Measurements from ENCODE around the gene PNMA8C. TPM values are rescaled to one million over a fixed set of nuclear protein-coding genes. Genes with fewer than 3 reads are reported as not detected.

The PNMA8C gene
- total RNA-seq, 4 donors from 2014 or later: 0.12 to 0.39 (median 0.27) TPM; not detected in 1

DNA sequence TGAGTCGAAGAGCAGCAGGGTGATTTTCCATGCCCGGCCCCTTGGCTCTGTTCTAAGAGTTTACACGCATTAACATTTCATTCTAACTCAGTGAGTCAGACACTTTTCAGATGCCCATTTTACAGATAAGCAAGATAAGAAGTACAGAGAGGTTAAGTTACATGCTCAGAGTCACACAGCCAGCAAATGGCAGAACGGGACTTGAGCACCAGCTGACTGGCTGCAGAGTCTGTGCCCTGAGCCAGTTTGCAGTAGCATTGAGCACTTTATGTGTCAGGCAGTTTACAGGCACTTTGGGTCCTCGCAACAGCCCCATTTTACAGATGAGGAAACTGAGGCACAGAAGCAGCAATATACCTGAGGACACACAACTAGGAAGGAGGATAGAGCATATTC lies 34.3 kb downstream of the PNMA8C start:
- Histone ChIP-seq H3K9me3 (no peaks in the 10 kb centered on the region), H3K27me3 (no peaks in the 10 kb centered on the region), H3K27ac (no peak overlapping the region), H3K36me3 (peaks cover 0 to 26% of the 10 kb centered on the region in 2 donors), H3K4me3 (no peak overlapping the region), H3K4me1 (peaks cover 0 to 33% (median 7%) of the 10 kb centered on the region in 3 donors)
- 82 to 100% methylated on average over 1 to 4 of the region's 5 CpGs for whole genome bisulfite sequencing, 2 donors (ENCODE audit: low coverage in 1 of 2)
- no peak for ATAC-seq
- no peak for TF ChIP-seq CTCF (IDR thresholded peaks at IDR 0.05)
- no peak for TF ChIP-seq POLR2AphosphoS5 (IDR thresholded peaks at IDR 0.05)
- TF ChIP-seq POLR2A (IDR thresholded peaks at IDR 0.05): no peak
- no peak for TF ChIP-seq EP300 (IDR thresholded peaks at IDR 0.05)

GRCh38 chr19:46393456-46394401 lies 35.0 kb downstream of the PNMA8C start:
- no peak for TF ChIP-seq EP300 (IDR thresholded peaks at IDR 0.05)
- no peak for TF ChIP-seq POLR2A (IDR thresholded peaks at IDR 0.05)
- no peak for TF ChIP-seq CTCF (IDR thresholded peaks at IDR 0.05)
- no peak for TF ChIP-seq POLR2AphosphoS5 (IDR thresholded peaks at IDR 0.05)
- WGBS, 2 donors (ENCODE audit: low coverage in 1 of 2): 70 to 83% methylated on average over 6 to 11 of the region's 21 CpGs
- Histone ChIP-seq H3K9me3 (no peaks in the 10 kb centered on the region), H3K36me3 (peaks cover 0 to 33% of the 10 kb centered on the region in 2 donors), H3K4me1 (peaks cover 0 to 33% (median 7%) of the 10 kb centered on the region in 3 donors), H3K27me3 (no peaks in the 10 kb centered on the region), H3K4me3 (no peak overlapping the region), H3K27ac (peak overlapping the region in 1 of 4 donors; percentile 47)
- ATAC-seq: no peak

DNA sequence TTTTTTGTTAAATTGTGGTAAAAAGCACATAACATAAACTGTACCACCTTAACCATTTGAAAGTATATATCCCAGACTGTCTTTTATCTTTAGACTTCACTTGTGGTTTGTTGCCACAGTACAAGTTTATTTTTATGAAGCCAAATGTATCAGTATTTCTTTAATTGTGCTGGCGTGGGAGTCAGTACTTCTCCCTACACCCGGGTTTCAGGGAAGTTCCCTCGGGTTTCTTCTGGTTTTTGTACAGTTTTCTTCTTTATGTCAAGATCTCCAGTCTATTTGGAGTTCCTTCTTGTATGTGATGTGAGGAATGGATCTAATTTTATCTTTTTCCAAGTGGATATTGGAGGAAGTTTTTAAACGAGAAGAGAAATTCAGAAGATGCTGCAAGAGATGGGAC lies 35.9 kb downstream of the PNMA8C start:
- no peak for TF ChIP-seq POLR2AphosphoS5 (IDR thresholded peaks at IDR 0.05)
- no peak for TF ChIP-seq EP300 (IDR thresholded peaks at IDR 0.05)
- TF ChIP-seq POLR2A (IDR thresholded peaks at IDR 0.05): no peak
- TF ChIP-seq CTCF (IDR thresholded peaks at IDR 0.05): no peak
- peaks cover 0 to 42% of the 10 kb centered on the region in 2 donors for H3K36me3 ChIP-seq
- peak overlapping the region in 3 of 4 donors; percentile 47 to 59 (median 51) for H3K27ac ChIP-seq
- H3K9me3 ChIP-seq: no peaks in the 10 kb centered on the region
- no peak overlapping the region for H3K4me3 ChIP-seq
- WGBS, 2 donors (ENCODE audit: low coverage in 1 of 2): 29 to 33% methylated on average over 1 to 4 of the region's 4 CpGs
- ATAC-seq: no peak
- no peaks in the 10 kb centered on the region for H3K27me3 ChIP-seq
- H3K4me1 ChIP-seq: peaks cover 0 to 33% (median 7%) of the 10 kb centered on the region in 3 donors

DNA sequence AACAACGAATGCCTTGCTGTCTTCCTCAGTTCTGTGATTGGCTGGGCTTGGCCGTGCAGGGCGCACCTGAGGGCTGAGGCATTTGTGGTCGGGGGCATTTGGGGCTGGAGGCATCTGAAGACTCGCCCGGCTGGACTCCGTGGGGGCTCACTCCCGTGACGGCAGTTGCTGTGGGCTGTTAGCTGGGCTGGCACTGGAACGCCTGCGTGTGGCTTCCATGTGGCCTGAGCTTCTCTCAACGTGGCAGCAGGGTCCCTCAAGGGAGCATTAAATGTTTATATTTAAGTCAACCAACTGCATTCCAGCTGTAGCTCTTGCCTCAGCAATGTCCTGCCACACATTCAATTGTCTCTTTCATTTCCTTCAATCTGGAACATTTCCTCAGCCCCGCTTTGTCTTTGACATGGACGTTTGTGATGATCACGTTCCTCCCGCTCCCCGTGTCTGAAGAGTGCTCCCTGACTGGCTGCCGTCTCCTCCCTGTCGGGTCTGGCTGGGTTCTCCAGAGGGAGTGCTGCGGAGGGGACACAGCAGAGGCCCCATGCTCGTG lies 36.4 kb downstream of the PNMA8C start:
- TF ChIP-seq POLR2AphosphoS5 (IDR thresholded peaks at IDR 0.05): no peak
- TF ChIP-seq CTCF (IDR thresholded peaks at IDR 0.05): no peak
- no peak for TF ChIP-seq EP300 (IDR thresholded peaks at IDR 0.05)
- TF ChIP-seq POLR2A (IDR thresholded peaks at IDR 0.05): no peak
- peaks cover 0 to 47% of the 10 kb centered on the region in 2 donors for H3K36me3 ChIP-seq
- H3K9me3 ChIP-seq: no peaks in the 10 kb centered on the region
- H3K27ac ChIP-seq: peak overlapping the region in 3 of 4 donors; percentile 47 to 59 (median 51)
- peak; percentile 29 for ATAC-seq
- no peak overlapping the region for H3K4me3 ChIP-seq
- H3K4me1 ChIP-seq: peaks cover 0 to 33% (median 7%) of the 10 kb centered on the region in 3 donors
- WGBS, 2 donors (ENCODE audit: low coverage in 1 of 2): 11 to 14% methylated on average over 7 to 13 of the region's 21 CpGs
- no peaks in the 10 kb centered on the region for H3K27me3 ChIP-seq

All from gastroesophageal sphincter (tissue), 4 donors.